ENCODE data around the gene AADAC. TPM values are rescaled to one million over a fixed set of nuclear protein-coding genes. Genes with fewer than 3 reads are reported as not detected.
"Not testable (repeated sequence)": the region's sequence is repeated elsewhere in the genome, so short reads cannot be mapped to it uniquely, and the experiment has no call there.

Gene AADAC
- total and polyA plus RNA-seq, 2 experiments from 2014 or later, result 47.8 to 94.0 TPM

- H3K4me1 ChIP-seq (ENCODE audit: insufficient read depth), result no peaks in the 10 kb centered on the region
- H3K27ac ChIP-seq, result no peak overlapping the region
- no peaks in the 10 kb centered on the region for H3K36me3 ChIP-seq (replicated peaks; ENCODE audit: insufficient read depth, low read depth)
- DNase-seq (ENCODE audit: low spot score), result no peak
- no peaks in the 10 kb centered on the region for H3K9me3 ChIP-seq (ENCODE audit: low read depth)
- no peaks in the 10 kb centered on the region for H3K79me2 ChIP-seq
- H3K9me2 ChIP-seq (replicated peaks; ENCODE audit: insufficient read depth), result no peaks in the 10 kb centered on the region
- H2AFZ ChIP-seq, result no peak overlapping the region
- no peaks in the 10 kb centered on the region for H4K20me1 ChIP-seq (ENCODE audit: insufficient read depth, poor library complexity, severe bottlenecking)
- no peaks in the 10 kb centered on the region for H3K27me3 ChIP-seq
- TF ChIP-seq EZH2phosphoT487 (IDR thresholded peaks at IDR 0.05; ENCODE audit: low read depth, severe bottlenecking, unreplicated experiment) (no peak), CTCF (IDR thresholded peaks at IDR 0.05; ENCODE audit: poor library complexity) (no peak), EZH2 (IDR thresholded peaks at IDR 0.05; ENCODE audit: borderline replicate concordance) (no peak)
- WGBS (ENCODE audit: low lambda C conversion rate, missing lambda C conversion rate), result 69% methylated on average over 1 of the region's 1 CpG
- H3K4me2 ChIP-seq, result no peak overlapping the region
- H3K4me3 ChIP-seq, result no peak overlapping the region
Observed at GRCh38 chr3:151839313-151839631, 25.4 kb downstream of the AADAC start.

GRCh38 chr3:151841801-151842200 is 27.9 kb downstream of the AADAC start:
- H3K4me1 ChIP-seq (ENCODE audit: insufficient read depth), result no peaks in the 10 kb centered on the region
- 78% methylated on average over 6 of the region's 6 CpGs for WGBS (ENCODE audit: low lambda C conversion rate, missing lambda C conversion rate)
- H3K4me3 ChIP-seq, result no peak overlapping the region
- no peaks in the 10 kb centered on the region for H4K20me1 ChIP-seq (ENCODE audit: insufficient read depth, poor library complexity, severe bottlenecking)
- no peaks in the 10 kb centered on the region for H3K36me3 ChIP-seq (replicated peaks; ENCODE audit: insufficient read depth, low read depth)
- no peak overlapping the region for H3K27ac ChIP-seq
- TF ChIP-seq EZH2phosphoT487 (IDR thresholded peaks at IDR 0.05; ENCODE audit: low read depth, severe bottlenecking, unreplicated experiment) (no peak), EZH2 (IDR thresholded peaks at IDR 0.05; ENCODE audit: borderline replicate concordance) (no peak), CTCF (IDR thresholded peaks at IDR 0.05; ENCODE audit: poor library complexity) (no peak)
- H3K4me2 ChIP-seq, result no peak overlapping the region
- no peaks in the 10 kb centered on the region for H3K79me2 ChIP-seq
- no peak for DNase-seq (ENCODE audit: low spot score)
- no peaks in the 10 kb centered on the region for H3K9me2 ChIP-seq (replicated peaks; ENCODE audit: insufficient read depth)
- no peaks in the 10 kb centered on the region for H3K9me3 ChIP-seq (ENCODE audit: low read depth)
- no peak overlapping the region for H2AFZ ChIP-seq
- no peaks in the 10 kb centered on the region for H3K27me3 ChIP-seq

GRCh38 chr3:151843275-151843674 is 29.4 kb downstream of the AADAC start:
- Histone ChIP-seq H2AFZ (no peak overlapping the region), H3K4me2 (no peak overlapping the region), H3K4me1 (ENCODE audit: insufficient read depth) (no peaks in the 10 kb centered on the region), H3K4me3 (no peak overlapping the region), H3K27ac (no peak overlapping the region), H3K79me2 (no peaks in the 10 kb centered on the region), H3K27me3 (no peaks in the 10 kb centered on the region), H3K9me3 (ENCODE audit: low read depth) (no peaks in the 10 kb centered on the region), H3K36me3 (replicated peaks; ENCODE audit: insufficient read depth, low read depth) (no peaks in the 10 kb centered on the region), H4K20me1 (ENCODE audit: insufficient read depth, poor library complexity, severe bottlenecking) (no peaks in the 10 kb centered on the region), H3K9me2 (replicated peaks; ENCODE audit: insufficient read depth) (no peaks in the 10 kb centered on the region)
- no peak for DNase-seq (ENCODE audit: low spot score)
- 19% methylated on average over 1 of the region's 1 CpG for WGBS (ENCODE audit: low lambda C conversion rate, missing lambda C conversion rate)
- no peak for TF ChIP-seq EZH2phosphoT487 (IDR thresholded peaks at IDR 0.05; ENCODE audit: low read depth, severe bottlenecking, unreplicated experiment)

GRCh38 chr3:151845306-151845905 is 31.5 kb downstream of the AADAC start:
- no peak overlapping the region for H2AFZ ChIP-seq
- H3K79me2 ChIP-seq, result no peaks in the 10 kb centered on the region
- H3K27me3 ChIP-seq, result no peaks in the 10 kb centered on the region
- no peaks in the 10 kb centered on the region for H3K4me1 ChIP-seq (ENCODE audit: insufficient read depth)
- WGBS (ENCODE audit: low lambda C conversion rate, missing lambda C conversion rate), result 67% methylated on average over 3 of the region's 3 CpGs
- H3K9me3 ChIP-seq (ENCODE audit: low read depth), result no peaks in the 10 kb centered on the region
- no peak overlapping the region for H3K4me2 ChIP-seq
- H4K20me1 ChIP-seq (ENCODE audit: insufficient read depth, poor library complexity, severe bottlenecking), result no peaks in the 10 kb centered on the region
- no peaks in the 10 kb centered on the region for H3K9me2 ChIP-seq (replicated peaks; ENCODE audit: insufficient read depth)
- H3K27ac ChIP-seq, result no peak overlapping the region
- TF ChIP-seq CTCF (IDR thresholded peaks at IDR 0.05; ENCODE audit: poor library complexity) (no peak), EZH2 (IDR thresholded peaks at IDR 0.05; ENCODE audit: borderline replicate concordance) (no peak), EZH2phosphoT487 (IDR thresholded peaks at IDR 0.05; ENCODE audit: low read depth, severe bottlenecking, unreplicated experiment) (no peak)
- H3K36me3 ChIP-seq (replicated peaks; ENCODE audit: insufficient read depth, low read depth), result no peaks in the 10 kb centered on the region
- no peak overlapping the region for H3K4me3 ChIP-seq
- DNase-seq (ENCODE audit: low spot score), result no peak

GRCh38 chr3:151850065-151850464 is 36.1 kb downstream of the AADAC start:
- H2AFZ ChIP-seq; H4K20me1 ChIP-seq (ENCODE audit: insufficient read depth, poor library complexity, severe bottlenecking); H3K9me3 ChIP-seq (ENCODE audit: low read depth); H3K36me3 ChIP-seq (replicated peaks; ENCODE audit: insufficient read depth, low read depth); H3K9me2 ChIP-seq (replicated peaks; ENCODE audit: insufficient read depth); H3K27me3 ChIP-seq; H3K79me2 ChIP-seq; DNase-seq (ENCODE audit: low spot score); H3K4me2 ChIP-seq; H3K4me1 ChIP-seq (ENCODE audit: insufficient read depth); H3K27ac ChIP-seq; H3K4me3 ChIP-seq: not testable (repeated sequence)
- 90% methylated on average over 2 of the region's 2 CpGs for WGBS (ENCODE audit: low lambda C conversion rate, missing lambda C conversion rate)
